ENCODE data around the gene SON. TPM values are rescaled to one million over a fixed set of nuclear protein-coding genes. Genes with fewer than 3 reads are reported as not detected.

The SON gene
- total and polyA plus RNA-seq, 2 donors from 2014 or later: 83.0 to 285 TPM

- no peak for FAIRE-seq
- peaks cover 3 to 43% (median 26%) of the 10 kb centered on the region in 3 donors for H3K36me3 ChIP-seq (ENCODE audit: control insufficient read depth in 2 of 3, insufficient read depth in 3 of 3, low read length in 3 of 3)
- intact Hi-C loops (cut with DNase I): no loop called here
Measured at GRCh38 chr21:33537212-33537611, 5.6 kb upstream of the SON start.

GRCh38 chr21:33539616-33540015 lies 3.2 kb upstream of the SON start:
- DNase-seq (no peak), FAIRE-seq (no peak)
- no peak overlapping the region for H3K4me3 ChIP-seq (ENCODE audit: low read length in 3 of 3)
- intact Hi-C loops (cut with DNase I): no loop called here
- H3K36me3 ChIP-seq (ENCODE audit: control insufficient read depth in 2 of 3, insufficient read depth in 3 of 3, low read length in 3 of 3): peaks cover 3 to 27% (median 21%) of the 10 kb centered on the region in 3 donors
- H3K27me3 ChIP-seq (ENCODE audit: control insufficient read depth, insufficient read depth, low read length): no peaks in the 10 kb centered on the region
- no peaks in the 10 kb centered on the region for H3K9me3 ChIP-seq (ENCODE audit: control insufficient read depth in 2 of 3, insufficient read depth in 1 of 3, low read length in 3 of 3)
- peaks cover 0 to 5% (median 0%) of the 10 kb centered on the region in 3 donors for H3K4me1 ChIP-seq (ENCODE audit: control insufficient read depth in 2 of 3, insufficient read depth in 2 of 3, low read depth in 1 of 3, low read length in 3 of 3)
- H3K9ac ChIP-seq (ENCODE audit: low read length in 3 of 3): no peak overlapping the region
- H3K27ac ChIP-seq (ENCODE audit: low read depth in 2 of 2, low read length in 2 of 2): no peak overlapping the region
- no peak for TF ChIP-seq CTCF (IDR thresholded peaks at IDR 0.05; ENCODE audit: borderline replicate concordance, extremely low read depth, insufficient read depth)

More at GRCh38 chr21:33537212-33537611, 5.6 kb upstream of the SON start:
- no peak for TF ChIP-seq CTCF (IDR thresholded peaks at IDR 0.05; ENCODE audit: borderline replicate concordance, extremely low read depth, insufficient read depth)
- no peak overlapping the region for H3K27ac ChIP-seq (ENCODE audit: low read depth in 2 of 2, low read length in 2 of 2)
- no peaks in the 10 kb centered on the region for H3K27me3 ChIP-seq (ENCODE audit: control insufficient read depth, insufficient read depth, low read length)
- peaks cover 0 to 5% (median 0%) of the 10 kb centered on the region in 3 donors for H3K4me1 ChIP-seq (ENCODE audit: control insufficient read depth in 2 of 3, insufficient read depth in 2 of 3, low read depth in 1 of 3, low read length in 3 of 3)
- no peak overlapping the region for H3K4me3 ChIP-seq (ENCODE audit: low read length in 3 of 3)
- no peak for DNase-seq
- no peak overlapping the region for H3K9ac ChIP-seq (ENCODE audit: low read length in 3 of 3)
- no peaks in the 10 kb centered on the region for H3K9me3 ChIP-seq (ENCODE audit: control insufficient read depth in 2 of 3, insufficient read depth in 1 of 3, low read length in 3 of 3)

- Histone ChIP-seq H3K4me1 (ENCODE audit: control insufficient read depth in 2 of 3, insufficient read depth in 2 of 3, low read depth in 1 of 3, low read length in 3 of 3) (peaks cover 0 to 6% (median 0%) of the 10 kb centered on the region in 3 donors), H3K36me3 (ENCODE audit: control insufficient read depth in 2 of 3, insufficient read depth in 3 of 3, low read length in 3 of 3) (peaks cover 3 to 19% (median 17%) of the 10 kb centered on the region in 3 donors), H3K27ac (ENCODE audit: low read depth in 2 of 2, low read length in 2 of 2) (no peak overlapping the region), H3K9ac (ENCODE audit: low read length in 3 of 3) (peak overlapping the region in 1 of 3 donors; percentile 4), H3K9me3 (ENCODE audit: control insufficient read depth in 2 of 3, insufficient read depth in 1 of 3, low read length in 3 of 3) (no peaks in the 10 kb centered on the region), H3K27me3 (ENCODE audit: control insufficient read depth, insufficient read depth, low read length) (no peaks in the 10 kb centered on the region), H3K4me3 (ENCODE audit: low read length in 3 of 3) (no peak overlapping the region)
- DNase-seq: no peak
- intact Hi-C loops (cut with DNase I): no loop called here
- TF ChIP-seq CTCF (IDR thresholded peaks at IDR 0.05; ENCODE audit: borderline replicate concordance, extremely low read depth, insufficient read depth): no peak
- FAIRE-seq: no peak
Measured at GRCh38 chr21:33540711-33541104, 2.1 kb upstream of the SON start.

Data from kidney (tissue), 14 donors.